Calu3 (cell line): ENCODE data around the gene DYNC2H1. TPM values are rescaled to one million over a fixed set of nuclear protein-coding genes. Genes with fewer than 3 reads are reported as not detected.

ENCODE experiments used
- BruUV-seq: library from RNA; stranded (reverse); fragments of 400-500 nt; replicated peaks from 2 replicates; lab custom pipeline; 2021; lab: Mats Ljungman, UMichigan
- CTCF ChIA-PET: fragments of 300-600 bp; sonication (Branson Sonifier 250); formaldehyde crosslinking; loops from one replicate; lab custom pipeline; 2022; ENCODE audit warnings: antibody characterized with exemption; lab: Charles Lee
- DNase-seq: peaks from one replicate; pipeline ENCODE4 v3.0.0; 2022
- H3K27ac Mint-ChIP-seq: one replicate; pipeline ENCODE4 v1.8.0; 2022; ENCODE audit warnings: mixed read lengths; ENCODE audit not compliant: unreplicated experiment
- H3K27me3 Mint-ChIP-seq: one replicate; pipeline ENCODE4 v1.8.0; 2022; ENCODE audit warnings: mixed read lengths; ENCODE audit not compliant: unreplicated experiment
- H3K36me3 Mint-ChIP-seq: one replicate; pipeline ENCODE4 v1.8.0; 2022; ENCODE audit warnings: mild to moderate bottlenecking, moderate library complexity, mixed read lengths; ENCODE audit not compliant: insufficient read depth, unreplicated experiment
- H3K4me1 Mint-ChIP-seq: one replicate; pipeline ENCODE4 v1.8.0; 2022; ENCODE audit warnings: mild to moderate bottlenecking, low read depth, mixed read lengths; ENCODE audit not compliant: unreplicated experiment
- H3K4me3 Mint-ChIP-seq: one replicate; pipeline ENCODE4 v1.8.0; 2022; ENCODE audit warnings: mild to moderate bottlenecking, low read depth, moderate library complexity, mixed read lengths; ENCODE audit not compliant: unreplicated experiment
- H3K9me3 Mint-ChIP-seq: one replicate; pipeline ENCODE4 v1.8.0; 2022; ENCODE audit warnings: low read depth, mixed read lengths; ENCODE audit not compliant: unreplicated experiment
- CTCF ChIP-seq: fragments of 200-600 bp; IDR thresholded peaks from one replicate; pipeline ENCODE4 v1.8.0; 2022; ENCODE audit warnings: antibody characterized with exemption; ENCODE audit not compliant: unreplicated experiment
- intact Hi-C: fragments of 100-400 bp; cut with micrococcal nuclease; formaldehyde crosslinking; loops from one replicate; pipeline ENCODE4 v1.10.0; 2022; ENCODE audit not compliant: unreplicated experiment
- total RNA-seq: library from RNA; stranded (reverse); gene quantifications from 2 replicates; pipeline ENCODE4 v1.2.3, GENCODE V29; 2022

Gene DYNC2H1
- total RNA-seq, 1 experiment from 2014 or later = 3.4 TPM

DNA sequence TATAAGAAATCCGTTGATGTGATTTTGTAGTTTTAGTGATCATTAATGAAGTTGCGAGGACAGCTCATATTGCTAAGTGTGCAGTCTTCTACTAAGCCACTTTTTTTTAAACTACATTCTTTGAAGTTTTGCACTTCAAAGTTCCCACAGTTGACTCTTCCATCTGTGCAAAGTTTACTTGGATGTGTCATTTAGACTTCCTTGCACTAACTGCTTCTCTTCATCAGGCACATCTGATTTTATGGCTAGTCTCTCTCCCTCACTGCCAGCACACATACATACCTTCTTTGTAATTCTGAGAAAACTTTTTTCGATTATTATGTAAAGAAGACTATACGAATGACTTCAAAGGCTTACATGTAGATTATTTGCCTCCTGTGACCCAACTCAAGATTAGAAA lies 250.0 kb downstream of the DYNC2H1 start:
- CTCF ChIA-PET = no interaction called here
- no peaks in the 10 kb centered on the region for H3K27me3 Mint-ChIP-seq
- BruUV-seq = no TSS peak
- H3K27ac Mint-ChIP-seq = no peak overlapping the region
- no peaks in the 10 kb centered on the region for H3K4me1 Mint-ChIP-seq
- intact Hi-C loops = no loop called here
- no peak for TF ChIP-seq CTCF
- DNase-seq = no peak
- H3K4me3 Mint-ChIP-seq = no peak overlapping the region
- H3K9me3 Mint-ChIP-seq = no peaks in the 10 kb centered on the region
- no peaks in the 10 kb centered on the region for H3K36me3 Mint-ChIP-seq

DNA sequence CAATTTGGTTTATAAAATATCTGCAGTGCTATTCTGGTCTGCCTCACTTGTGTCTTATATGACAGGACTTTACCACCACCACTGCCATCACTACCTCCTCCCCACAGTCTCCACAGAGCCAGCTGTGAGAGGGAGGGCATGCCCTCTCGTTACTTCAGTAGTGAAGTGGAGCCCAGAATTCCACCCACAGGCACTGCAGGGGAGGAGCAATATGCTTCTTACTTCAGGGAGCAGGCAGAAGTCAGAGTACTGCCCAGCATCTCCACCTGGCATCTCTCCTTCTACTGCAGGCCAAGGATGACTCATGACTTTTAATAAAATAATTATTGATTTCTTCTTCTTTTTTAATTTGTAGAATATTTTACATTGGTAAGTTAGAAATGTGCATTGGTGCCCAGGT lies 255.5 kb downstream of the DYNC2H1 start:
- no peak for TF ChIP-seq CTCF
- Mint-ChIP-seq H3K36me3 (no peaks in the 10 kb centered on the region), H3K27ac (no peak overlapping the region), H3K9me3 (no peaks in the 10 kb centered on the region), H3K4me3 (no peak overlapping the region), H3K27me3 (no peaks in the 10 kb centered on the region), H3K4me1 (no peaks in the 10 kb centered on the region)
- no peak for DNase-seq
- BruUV-seq = no TSS peak
- intact Hi-C loops = no loop called here
- CTCF ChIA-PET = no interaction called here

- Mint-ChIP-seq H3K36me3 (no peaks in the 10 kb centered on the region), H3K4me3 (no peak overlapping the region), H3K9me3 (no peaks in the 10 kb centered on the region), H3K27ac (no peak overlapping the region), H3K4me1 (no peaks in the 10 kb centered on the region), H3K27me3 (no peaks in the 10 kb centered on the region)
- intact Hi-C loops = no loop called here
- BruUV-seq = no TSS peak
- DNase-seq = no peak
- TF ChIP-seq CTCF = no peak
- CTCF ChIA-PET = no interaction called here
These were observed 258.4 kb downstream of the DYNC2H1 start for GRCh38 chr11:103367650-103368049.

DNA sequence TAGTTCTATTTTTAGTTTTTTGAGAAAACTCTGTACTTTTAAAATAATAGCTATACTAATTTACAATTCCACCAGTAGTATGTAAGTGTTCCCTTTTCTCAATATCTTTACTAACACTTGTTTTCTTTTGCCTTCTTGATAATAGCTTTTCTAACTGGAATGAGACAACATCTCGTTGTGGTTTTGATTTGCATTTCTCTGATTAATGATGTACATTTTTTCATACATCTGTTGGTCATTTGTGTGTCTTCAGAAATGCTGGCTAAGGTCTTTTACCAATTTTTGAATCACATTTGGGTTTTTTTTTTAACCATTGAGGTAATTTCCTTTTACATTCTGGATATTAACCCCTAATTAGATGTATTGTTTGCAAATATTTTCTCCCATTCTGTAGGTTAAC lies 258.9 kb downstream of the DYNC2H1 start:
- Mint-ChIP-seq H3K4me3 (no peak overlapping the region), H3K36me3 (no peaks in the 10 kb centered on the region), H3K4me1 (no peaks in the 10 kb centered on the region), H3K27me3 (no peaks in the 10 kb centered on the region), H3K27ac (no peak overlapping the region), H3K9me3 (no peaks in the 10 kb centered on the region)
- CTCF ChIA-PET = no interaction called here
- intact Hi-C loops = no loop called here
- no peak for DNase-seq
- no TSS peak for BruUV-seq
- TF ChIP-seq CTCF = no peak
